ENCODE results near the gene PCGF1.
"Not testable (repeated sequence)": the region's sequence is repeated elsewhere in the genome, so short reads cannot be mapped to it uniquely, and the experiment has no call there.

Gene PCGF1

GRCh38 chr2:74472086-74472944 lies 35.2 kb downstream of the PCGF1 start, which contains the start of gene MRPL53:
MRPL53 (minus strand) TSS chr2:74472680; CDS start chr2:74472660, 20 bp downstream.
- peak; percentile 93 for DNase-seq (ENCODE audit: low read depth)

- no peak for DNase-seq (ENCODE audit: low read depth)
Observed at GRCh38 chr2:74471332-74472065, 36.0 kb downstream of the PCGF1 start.

- DNase-seq (ENCODE audit: low read depth), result not testable (repeated sequence)
Observed at GRCh38 chr2:74470742-74471141, 36.8 kb downstream of the PCGF1 start.

- no peak for DNase-seq (ENCODE audit: low read depth)
Observed at GRCh38 chr2:74464406-74464805, 43.1 kb downstream of the PCGF1 start.

- no peak for DNase-seq (ENCODE audit: low read depth)
Observed at GRCh38 chr2:74462786-74463105, 44.7 kb downstream of the PCGF1 start.

- DNase-seq (ENCODE audit: low read depth), result no peak
Observed at GRCh38 chr2:74462054-74462785, 45.3 kb downstream of the PCGF1 start.

GRCh38 chr2:74461187-74462053 lies 46.1 kb downstream of the PCGF1 start:
- no peak for DNase-seq (ENCODE audit: low read depth)

- DNase-seq (ENCODE audit: low read depth), result not testable (repeated sequence)
Observed at GRCh38 chr2:74460187-74460586, 47.3 kb downstream of the PCGF1 start.

- DNase-seq (ENCODE audit: low read depth), result not testable (repeated sequence)
Observed at GRCh38 chr2:74459503-74460118, 47.9 kb downstream of the PCGF1 start.

- DNase-seq (ENCODE audit: low read depth), result no peak
Observed at GRCh38 chr2:74458938-74459363, 48.5 kb downstream of the PCGF1 start.

GRCh38 chr2:74458132-74458937 lies 49.2 kb downstream of the PCGF1 start, which contains the start of gene WBP1:
WBP1 (plus strand) TSS chr2:74458438; CDS start chr2:74458603, 165 bp downstream.
- peak; percentile 97 for DNase-seq (ENCODE audit: low read depth)

GRCh38 chr2:74457549-74458131 lies 49.9 kb downstream of the PCGF1 start:
- DNase-seq (ENCODE audit: low read depth), result peak; percentile 70

- no peak for DNase-seq (ENCODE audit: low read depth)
Observed at GRCh38 chr2:74457129-74457548, 50.4 kb downstream of the PCGF1 start.

Measured in activated T-helper 1 cell treated with Interleukin-2 at 50 U/mL for 16 hours (primary cell).